Effector CD4-positive, alpha-beta T cell (primary cell): Measurements from ENCODE around the gene PPIL4.
"Not testable (repeated sequence)": the region's sequence is repeated elsewhere in the genome, so short reads cannot be mapped to it uniquely, and the experiment has no call there.

Experiments used
- DNase-seq: peaks from one replicate; pipeline ENCODE4 v3.0.0-alpha.2; 2020

The PPIL4 gene

DNA sequence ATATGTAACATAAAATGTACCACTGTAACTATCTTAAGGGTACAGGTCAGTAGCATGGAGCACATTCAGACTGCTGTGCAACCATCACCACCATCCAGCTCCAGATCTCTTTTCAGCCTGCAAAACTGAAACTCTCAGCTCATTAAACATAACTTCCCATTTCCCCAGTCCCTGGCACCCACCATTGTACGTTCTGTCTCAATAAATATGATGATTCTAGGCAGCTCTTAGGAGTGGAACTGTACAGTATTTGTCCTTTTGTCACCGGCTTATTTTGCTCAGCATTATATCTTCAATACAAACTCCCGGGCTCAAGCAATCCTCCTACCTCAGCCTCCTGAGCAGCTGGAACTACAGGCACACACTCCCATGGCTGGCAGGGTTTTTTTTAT lies 62.5 kb downstream of the PPIL4 start:
- DNase-seq: no peak

DNA sequence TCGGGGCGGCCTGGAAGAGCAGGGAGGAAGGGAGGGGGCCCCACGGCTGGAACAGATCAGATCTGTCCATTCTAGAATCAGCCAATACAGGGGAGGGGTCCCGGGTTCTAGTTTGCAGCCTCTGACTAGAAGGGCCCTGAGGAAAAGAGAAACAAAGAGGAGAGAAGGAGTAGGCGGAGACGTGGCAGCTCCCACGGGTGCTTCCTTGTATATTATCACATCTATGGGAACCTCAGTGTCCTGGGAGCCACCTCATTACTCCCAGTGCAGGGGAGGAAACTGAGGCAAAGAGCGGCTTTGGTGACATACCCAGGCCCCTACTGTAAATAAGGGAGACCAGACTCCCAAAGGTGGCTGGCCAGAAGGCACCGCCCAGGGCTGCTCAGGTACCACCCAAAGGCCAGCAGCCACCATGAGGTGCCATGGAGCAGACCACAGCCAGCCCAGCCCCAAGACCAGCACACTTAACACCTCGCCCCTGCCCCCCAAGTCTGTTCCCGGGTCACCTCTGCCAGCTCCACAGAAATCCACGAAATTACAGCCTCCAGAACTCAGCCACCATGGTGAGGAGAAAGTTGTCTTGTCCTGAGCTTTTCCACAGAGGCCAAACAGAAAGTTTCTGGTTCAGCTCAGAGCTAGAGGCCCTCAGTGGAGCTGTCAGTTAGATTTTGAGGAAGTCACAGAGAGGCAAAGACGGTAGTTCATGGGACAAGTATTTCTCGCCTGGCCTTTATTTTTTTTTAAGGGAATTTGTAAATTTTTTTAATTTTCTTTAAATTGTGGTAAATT lies 63.1 kb downstream of the PPIL4 start:
- DNase-seq: no peak

DNA sequence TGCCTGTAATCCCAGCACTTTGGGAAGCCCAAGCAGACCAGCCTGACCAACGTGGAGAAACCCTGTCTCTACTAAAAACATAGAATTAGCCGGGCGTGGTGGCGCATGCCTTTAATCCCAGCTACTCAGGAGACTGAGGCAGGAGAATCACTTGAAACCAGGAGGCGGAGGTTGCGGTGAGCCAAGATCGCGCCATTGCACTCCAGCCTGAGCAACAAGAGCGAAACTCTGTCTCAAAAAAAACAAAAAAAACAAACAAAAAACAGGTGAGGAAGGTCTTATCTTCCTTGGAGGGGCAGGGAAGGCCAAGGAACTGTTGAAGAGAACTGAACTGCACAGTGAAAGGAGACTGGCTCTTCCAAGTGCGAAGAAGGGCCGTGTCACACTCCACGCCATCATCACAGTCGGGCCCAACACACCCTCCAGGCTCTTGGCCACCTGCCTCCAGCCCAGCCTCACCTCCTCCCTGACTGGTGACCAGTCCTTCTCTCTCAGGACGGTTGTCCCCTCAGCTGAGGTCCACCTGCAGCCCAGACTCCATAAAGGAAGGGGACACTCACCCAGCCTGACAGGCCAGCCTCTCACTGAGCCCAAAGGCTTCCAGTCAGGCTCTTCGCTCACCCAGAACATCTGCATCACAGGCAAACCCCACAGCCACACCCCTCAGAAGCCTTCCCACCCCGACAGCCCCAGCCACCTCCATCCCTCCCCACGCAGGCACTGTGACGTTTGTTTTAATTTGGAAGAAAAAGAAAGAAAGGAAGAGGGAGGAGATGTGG lies 65.2 kb downstream of the PPIL4 start:
- DNase-seq: peak; percentile 53

DNA sequence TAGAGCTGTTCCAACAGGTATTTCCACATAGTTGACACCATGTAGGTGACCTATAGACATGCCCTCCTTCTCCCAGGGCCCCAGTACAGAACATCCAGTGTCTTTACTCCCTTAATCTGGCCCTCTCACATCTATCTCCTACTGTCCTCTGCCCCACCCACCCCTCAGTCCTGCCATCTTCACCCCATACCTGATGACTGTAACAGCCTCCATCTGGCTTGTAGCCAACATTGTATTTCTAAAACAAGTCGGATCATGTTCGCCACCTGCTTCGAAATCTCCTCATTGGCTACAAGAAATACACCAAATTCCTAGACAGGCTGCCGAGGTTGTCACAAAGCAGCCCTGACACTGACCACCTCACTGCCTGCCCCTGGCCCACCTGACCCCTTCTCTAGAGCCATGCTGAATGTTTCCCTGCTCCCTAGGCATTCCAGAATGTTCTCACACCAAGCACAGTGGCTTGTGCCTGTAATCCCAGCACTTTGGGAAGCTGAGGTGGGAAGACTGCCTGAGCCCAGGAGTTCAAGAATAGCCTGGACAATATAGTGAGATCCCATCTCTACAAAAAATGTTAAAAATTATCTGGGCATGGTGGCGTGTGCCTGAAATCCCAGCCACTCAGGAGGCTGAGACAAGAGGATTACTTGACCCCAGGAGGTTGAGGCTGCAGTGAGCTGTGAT lies 67.1 kb downstream of the PPIL4 start:
- DNase-seq: no peak

DNA sequence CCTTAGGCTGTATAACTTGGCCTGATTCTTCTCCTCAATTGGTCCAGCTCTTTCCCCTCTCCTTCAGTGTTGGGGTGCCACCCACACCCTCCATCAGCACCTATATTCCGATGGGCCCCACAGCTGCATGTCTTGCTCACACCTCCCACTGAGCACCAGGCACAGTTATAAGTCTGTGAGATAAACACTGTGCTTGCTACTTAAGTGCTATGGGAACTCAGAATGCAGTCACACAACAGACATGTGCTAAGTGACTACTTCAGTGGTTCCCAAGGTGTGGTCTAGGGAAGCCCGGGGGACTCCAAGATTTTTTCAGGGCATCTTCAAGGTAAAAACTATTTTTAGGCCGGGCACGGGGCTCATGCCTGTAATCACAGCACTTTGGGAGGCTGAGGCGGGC lies 68.3 kb downstream of the PPIL4 start:
- DNase-seq: no peak

DNA sequence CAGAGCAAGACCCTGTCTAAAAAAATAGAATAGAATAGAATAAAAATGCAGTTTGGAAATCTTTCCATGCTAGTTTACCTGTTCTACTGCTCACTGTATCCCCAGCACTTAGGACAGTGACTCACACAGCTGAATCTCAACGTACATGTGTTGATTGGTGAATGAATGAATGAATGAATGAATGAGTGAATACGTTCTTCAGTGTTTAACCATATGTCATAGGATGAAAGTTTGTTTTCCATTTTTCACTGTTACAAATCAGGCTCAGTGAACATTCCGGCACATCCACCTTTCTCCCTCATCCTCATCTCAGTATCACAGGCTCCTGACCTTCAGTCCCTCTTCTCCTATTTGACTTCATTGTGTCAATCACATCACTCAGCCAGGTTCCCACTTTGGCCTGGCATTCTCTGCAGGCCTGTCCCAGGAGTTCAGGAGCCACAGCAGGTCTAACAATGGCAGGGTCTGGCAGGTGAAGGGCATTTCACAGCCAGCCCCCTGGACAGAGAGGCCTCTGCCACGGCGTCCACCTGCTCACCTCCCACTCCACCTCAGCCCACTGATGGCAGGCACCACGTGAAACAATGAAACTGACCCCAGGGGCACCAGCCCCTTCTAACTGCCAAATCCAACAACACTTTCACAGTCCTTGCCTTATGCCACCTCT lies 68.9 kb downstream of the PPIL4 start:
- no peak for DNase-seq

DNA sequence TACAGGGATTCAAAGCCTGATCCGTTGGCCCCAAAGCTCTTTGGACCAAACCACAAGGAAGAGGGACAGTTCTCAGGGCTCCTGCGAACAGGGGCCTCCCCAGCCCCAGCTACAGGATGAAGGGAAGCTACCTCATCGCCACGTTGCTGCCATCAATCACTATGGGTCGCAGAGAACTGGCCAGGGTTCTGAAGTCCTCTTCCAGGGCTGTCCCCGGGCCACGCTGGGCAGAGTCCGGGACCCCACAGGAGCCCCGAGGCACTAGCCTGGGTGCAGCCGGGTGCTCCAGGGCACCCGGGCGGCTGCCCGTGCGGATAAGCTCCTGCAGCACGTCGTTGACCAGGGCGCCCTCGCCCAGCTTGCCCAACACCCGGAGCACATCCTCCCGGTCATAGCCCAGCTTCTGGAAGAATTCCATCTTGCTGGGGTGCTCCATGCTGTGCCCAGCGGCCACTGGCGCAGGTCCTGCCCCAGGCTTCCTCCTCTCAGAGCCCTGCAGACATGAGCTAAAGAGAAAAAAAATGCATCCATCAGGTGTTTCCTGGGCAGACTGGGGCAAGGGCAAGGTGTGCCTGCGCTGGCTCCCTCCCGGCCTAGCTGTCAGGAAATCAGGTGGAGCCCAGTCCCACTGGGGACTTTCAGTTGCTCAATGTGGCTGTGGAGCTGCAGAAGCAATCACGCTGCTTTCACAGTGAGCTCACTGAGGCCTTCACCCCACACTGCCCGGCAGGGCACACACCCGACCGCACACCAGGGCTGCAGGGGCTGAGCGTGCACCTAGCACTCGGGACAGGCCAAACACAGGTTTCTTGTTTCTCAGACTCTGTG lies 71.5 kb downstream of the PPIL4 start:
- no peak for DNase-seq

DNA sequence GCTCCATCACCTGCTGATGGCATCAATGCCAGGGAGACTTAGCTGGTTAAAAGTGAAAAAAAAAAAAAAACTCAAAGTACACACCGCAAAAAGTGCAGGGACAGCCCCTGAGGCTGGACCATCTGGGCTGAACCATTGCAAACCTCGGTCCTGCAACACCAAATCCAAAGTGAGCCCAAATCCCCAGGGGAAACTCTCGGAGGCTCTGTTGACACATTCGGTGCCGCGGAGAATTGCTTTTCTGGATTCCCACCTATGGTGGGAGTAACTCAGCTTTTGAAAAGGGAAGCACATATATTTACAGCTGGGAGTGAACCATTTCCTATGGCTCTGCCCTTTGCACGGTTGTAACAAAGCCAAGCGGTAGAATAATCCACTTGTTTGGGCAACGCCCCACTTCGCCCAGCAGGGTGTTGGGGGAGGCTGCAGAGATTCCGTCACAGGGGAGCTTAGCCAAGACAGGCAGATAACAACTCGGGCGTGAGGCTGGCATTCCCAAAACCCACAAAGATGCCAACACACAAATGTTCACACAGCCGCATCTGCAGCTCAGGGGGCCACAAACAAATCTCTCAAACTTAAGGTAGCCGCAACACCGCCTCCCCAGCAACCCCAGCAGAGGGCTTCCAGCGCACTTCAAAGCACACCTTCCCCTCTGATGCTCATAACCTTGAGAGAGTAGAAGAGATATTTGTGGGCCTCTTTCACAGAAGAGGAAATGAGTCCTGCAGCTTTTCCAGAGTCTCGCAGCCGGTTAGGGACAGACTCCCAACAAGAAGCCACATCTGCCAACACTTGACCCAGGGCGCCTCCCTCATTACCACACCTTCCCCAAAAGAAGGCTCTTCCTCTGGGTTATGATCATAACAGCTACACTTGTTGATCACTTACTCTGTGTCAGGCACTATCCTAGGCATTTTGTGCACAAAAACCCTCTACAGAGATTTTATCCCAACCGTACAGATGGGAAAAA lies 72.5 kb downstream of the PPIL4 start:
- no peak for DNase-seq

DNA sequence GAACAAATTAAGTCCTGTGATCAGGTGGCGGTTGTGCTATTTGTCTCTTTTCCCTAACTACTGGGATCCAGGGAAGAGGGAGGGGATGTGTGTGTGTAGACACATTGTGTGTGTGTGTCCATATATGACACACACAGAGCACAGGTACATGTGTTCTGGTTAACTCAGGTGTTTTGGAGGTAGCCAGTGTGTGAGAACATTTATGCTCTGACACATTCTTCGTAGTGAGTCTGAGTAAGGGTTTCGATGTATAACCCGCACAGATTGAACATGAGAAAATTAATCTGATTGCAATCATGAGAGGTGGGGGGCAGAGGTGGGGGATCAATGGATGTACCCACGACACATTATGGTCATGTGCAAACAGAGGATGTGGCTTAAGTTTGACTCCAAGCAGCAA lies 73.6 kb downstream of the PPIL4 start:
- DNase-seq: no peak

DNA sequence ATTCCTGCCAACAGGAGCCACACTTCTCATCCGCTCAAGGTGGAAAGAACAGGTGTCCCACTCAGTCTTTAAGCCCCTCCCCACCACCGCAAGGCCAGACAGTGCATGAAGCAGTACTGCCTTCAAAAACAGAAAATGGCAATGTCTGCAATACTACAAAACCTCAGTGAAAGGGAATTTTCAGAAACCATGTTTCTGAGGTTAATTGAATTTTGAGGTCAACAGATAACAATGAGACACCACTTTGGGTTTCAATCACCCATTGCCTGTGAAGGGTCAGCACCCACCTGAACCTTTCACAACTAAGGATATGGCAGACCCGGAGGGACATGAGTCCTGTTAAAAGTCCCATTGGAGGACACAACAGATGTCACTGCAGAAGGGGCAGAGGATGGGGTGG lies 74.0 kb downstream of the PPIL4 start:
- no peak for DNase-seq

DNA sequence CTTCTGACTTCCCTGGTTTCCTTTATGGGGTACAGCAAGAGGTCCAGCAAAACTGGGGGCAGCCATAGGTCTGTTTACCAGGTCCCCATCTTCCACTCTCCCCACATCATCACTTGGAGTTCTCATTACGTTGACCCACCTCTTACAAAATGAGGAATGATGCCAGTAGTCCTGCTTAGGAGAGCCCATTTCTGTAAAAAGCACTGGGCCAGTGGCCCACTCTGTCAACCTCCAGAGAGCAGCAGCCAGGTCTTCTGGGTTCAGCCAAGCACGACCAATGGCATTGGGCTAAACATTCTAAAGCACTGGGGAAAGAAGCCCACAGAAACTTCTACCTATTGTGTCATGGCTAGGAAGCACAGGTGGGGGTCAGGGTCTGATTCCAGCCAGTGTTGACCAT lies 74.9 kb downstream of the PPIL4 start:
- DNase-seq: no peak

DNA sequence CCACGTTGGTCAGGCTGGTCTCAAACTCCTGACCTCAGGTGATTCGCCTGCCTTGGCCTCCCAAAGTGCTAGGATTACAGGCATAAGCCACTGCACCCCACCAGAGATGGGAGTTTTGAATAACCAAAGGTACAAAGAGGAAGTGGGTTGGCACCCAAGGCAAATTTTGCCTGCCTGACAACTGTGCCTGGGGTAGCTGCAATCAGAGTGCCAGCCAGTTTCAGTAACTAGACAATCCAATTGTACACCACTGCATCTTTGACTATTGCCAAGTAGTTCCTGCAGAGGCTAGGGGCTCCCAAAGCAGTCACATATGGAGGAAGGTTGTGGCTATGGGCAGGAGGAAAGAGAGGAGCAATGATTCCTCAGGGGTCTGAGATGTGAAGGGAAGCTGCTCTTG lies 77.7 kb downstream of the PPIL4 start:
- DNase-seq: no peak

DNA sequence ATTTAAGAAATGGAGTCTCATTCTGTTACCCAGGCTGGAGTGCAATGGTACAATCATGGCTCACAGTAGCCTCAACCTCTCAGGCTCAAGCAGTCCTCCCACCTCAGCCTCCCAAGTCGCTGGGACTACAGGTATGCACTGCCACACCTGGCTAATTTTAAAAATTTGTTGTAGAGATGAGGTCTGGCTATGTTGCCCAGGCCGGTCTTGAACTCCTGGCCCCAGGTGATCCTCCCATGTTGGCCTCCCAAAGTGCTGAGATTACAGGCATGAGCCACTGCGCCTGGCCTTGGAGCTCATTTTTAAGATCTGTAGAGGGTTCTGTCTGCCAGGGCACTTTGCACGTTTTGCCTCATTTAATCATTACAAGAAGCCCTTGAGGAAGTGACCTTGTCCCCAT lies 78.6 kb downstream of the PPIL4 start:
- no peak for DNase-seq

DNA sequence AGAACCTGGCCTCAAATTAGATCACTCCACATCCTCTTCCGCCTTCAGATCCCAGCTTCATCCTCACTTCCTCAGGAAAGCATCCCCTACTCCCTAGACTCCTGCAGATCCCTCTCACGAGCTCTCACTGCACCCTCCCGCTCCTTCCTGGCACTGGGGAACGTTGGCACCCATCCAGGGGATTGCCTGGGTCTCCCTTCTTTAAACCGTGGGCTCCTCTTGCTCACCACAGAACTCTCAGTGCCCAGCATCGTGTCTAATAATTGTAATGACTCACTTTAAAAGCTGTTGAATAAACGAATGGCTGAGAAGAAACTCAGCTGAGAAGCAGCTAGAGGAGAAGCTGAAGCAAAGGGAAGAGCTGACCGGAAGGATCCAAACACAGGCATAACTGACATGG lies 81.4 kb downstream of the PPIL4 start:
- no peak for DNase-seq

DNA sequence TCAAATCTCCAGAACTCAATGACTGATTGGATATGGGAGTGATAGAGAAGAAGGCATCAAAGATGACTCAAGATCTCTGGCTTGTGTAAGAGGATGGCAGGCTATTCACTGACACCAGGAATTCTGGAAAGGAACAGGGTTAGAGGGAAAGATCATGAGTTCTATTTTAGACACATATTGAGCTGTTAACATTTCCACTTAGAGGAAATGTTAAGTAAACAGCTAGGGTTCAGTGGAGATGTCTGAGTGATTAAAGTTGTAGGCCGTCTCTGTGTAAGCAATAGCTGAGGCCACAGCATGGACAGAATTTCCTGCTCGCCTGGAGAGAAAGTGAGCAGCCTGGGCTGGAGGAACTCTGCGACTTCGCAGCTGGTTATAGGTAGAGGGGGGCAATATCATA lies 82.1 kb downstream of the PPIL4 start:
- DNase-seq: no peak

DNA sequence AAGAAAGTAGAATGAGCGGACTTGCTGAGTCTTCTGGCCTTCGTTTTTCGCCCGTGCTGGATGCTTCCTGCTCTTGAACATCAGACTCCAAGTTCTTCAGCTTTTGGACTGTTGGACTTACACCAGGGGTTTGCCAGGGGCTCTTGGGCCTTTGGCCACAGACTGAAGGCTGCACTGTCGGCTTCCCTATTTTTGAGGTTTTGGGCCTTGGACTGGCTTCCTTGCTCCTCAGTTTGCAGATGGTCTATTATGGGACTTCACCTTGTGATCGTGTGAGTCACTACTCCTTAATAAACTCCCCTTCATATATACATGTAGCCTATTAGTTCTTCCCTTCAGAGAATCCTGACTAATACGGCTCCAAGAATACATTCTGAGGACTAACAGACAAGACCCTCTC lies 83.1 kb downstream of the PPIL4 start:
- not testable (repeated sequence) for DNase-seq

DNA sequence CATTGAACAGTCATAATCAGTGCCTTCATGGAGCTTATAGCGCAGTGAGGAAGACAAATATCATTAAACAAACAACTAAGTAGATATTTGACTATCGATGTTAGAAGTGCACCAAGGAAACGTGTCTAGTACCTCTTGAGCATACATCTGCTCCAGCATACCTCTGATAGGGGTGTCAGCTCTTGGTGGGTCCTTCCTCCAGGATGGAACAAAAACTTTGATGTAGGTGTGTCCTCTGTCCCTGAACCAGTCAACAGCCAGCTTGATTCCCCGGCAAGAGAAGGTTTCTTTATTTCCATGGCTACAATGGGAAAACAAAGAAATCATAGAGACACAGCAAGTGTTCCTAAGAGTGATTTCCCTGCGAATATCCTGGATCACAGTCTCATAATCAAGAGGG lies 84.2 kb downstream of the PPIL4 start:
- no peak for DNase-seq

DNA sequence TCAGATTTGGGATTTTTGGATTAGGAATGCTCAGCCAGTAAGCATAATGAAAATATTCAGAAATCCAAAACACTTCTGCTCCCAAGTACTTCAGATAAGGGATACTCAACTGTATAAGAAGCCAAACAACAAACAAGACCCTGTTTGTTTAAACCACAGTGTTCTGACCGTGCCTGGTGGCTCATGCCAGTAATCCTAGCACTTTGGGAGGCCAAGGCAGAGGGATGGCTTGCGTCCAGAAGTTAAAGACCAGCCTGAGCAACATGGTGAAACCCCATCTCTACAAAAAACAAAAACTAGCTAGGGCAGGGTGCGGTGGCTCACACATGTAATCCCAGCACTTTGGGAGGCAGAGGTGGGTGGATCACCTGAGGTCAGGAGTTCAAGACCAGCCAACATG lies 85.6 kb downstream of the PPIL4 start:
- DNase-seq: not testable (repeated sequence)

DNA sequence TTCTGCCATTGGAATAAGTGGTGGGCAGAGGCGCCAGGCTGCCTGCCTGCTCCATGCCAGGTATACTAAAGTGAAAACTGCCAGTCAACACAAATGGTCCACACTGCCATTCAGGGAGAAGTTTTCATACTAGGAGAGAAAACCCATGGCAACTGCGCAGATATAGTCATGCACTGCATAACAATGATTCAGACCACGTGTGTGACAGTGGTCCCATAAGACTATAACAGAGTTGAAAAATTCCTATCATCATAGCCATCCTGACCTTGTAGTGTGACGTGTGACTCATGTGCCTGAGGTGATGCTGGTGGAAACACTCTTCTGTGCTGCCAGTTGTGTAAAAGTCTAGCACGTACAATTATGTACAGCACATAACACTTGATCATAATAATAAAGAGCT lies 86.1 kb downstream of the PPIL4 start:
- DNase-seq: no peak

DNA sequence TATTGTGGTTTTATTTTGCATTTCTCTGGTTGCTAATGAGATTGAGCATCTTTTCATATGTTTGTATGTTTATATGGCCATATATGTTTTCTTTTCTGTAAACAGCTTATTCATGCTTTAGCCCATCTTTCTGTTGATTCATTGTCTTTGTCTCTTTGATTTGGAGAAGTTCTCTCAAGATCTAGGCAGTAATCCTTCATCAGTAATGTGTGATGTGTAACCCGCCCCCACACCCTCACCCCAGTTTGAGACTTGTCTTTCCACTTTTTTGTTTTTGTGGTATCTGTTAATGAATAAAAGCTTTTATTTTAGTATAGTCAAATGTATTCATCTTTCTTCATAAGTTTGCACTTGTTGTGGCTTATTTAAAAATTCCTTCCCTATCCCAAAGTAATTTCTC lies 87.0 kb downstream of the PPIL4 start:
- DNase-seq: no peak

DNA sequence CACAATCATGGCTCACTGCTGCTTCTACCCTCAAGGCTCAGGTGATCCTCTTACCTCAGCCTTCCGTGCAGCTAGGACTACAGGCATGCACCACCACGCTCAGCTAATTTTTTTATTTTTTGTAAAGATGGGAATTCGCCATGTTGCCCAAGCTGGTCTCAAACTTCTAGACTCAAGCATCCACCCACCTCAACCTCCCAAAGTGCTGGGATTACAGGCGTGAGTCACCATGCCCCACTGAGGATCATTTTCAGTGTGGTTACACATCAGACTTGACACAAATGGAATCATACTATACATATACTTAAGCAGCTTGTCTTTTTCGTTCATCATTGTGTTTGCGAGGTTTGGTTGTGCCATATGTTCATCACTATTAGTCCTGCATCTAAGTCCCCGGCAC lies 87.6 kb downstream of the PPIL4 start:
- no peak for DNase-seq
